Upper lobe of left lung (tissue), 6 donors: ENCODE measurements around the gene HSP90AA1. TPM values are rescaled to one million over a fixed set of nuclear protein-coding genes. Genes with fewer than 3 reads are reported as not detected.

Experiments used
- ATAC-seq, 2 donors: fragments of 200-7000 bp; cut with Tn5 transposase; one replicate each; pipeline ENCODE4 v1.9.1; 2022; ENCODE audit warnings: mild to moderate bottlenecking in 2 of 2, moderate library complexity in 2 of 2; ENCODE audit not compliant: low FRiP score in 2 of 2
- DNase-seq, 2 donors: peaks; one replicate each; pipeline ENCODE4 v3.0.0-alpha.2; 2019 to 2020
- H3K27ac ChIP-seq, 4 donors: fragments of 200-600 bp; sonication (generic); one replicate each; pipeline ENCODE4 v1.5.1; 2016 to 2019
- H3K27me3 ChIP-seq, 4 donors: fragments of 200-600 bp; sonication (generic); one replicate each; pipeline ENCODE4 v1.5.1; 2017 to 2019
- H3K36me3 ChIP-seq, 4 donors: fragments of 200-600 bp; sonication (generic); one replicate each; pipeline ENCODE4 v1.5.1; 2016 to 2019
- H3K4me1 ChIP-seq, 4 donors: fragments of 200-600 bp; sonication (generic); one replicate each; pipeline ENCODE4 v1.5.1; 2018 to 2019
- H3K4me3 ChIP-seq, 4 donors: fragments of 200-600 bp; sonication (generic); one replicate each; pipeline ENCODE4 v1.5.1; 2017 to 2019; ENCODE audit warnings: mild to moderate bottlenecking in 2 of 4, moderate library complexity in 1 of 4
- H3K9me3 ChIP-seq, 4 donors: fragments of 200-600 bp; sonication (generic); one replicate each; pipeline ENCODE4 v1.5.1; 2018 to 2019
- CTCF ChIP-seq, 6 experiments: fragments of 450-650 bp in 4 of 6; fragments of 200-600 bp in 2 of 6; sonication (generic) in 2 of 6; IDR thresholded peaks; one replicate each; pipeline ENCODE4 v1.5.1; 2016 to 2019; ENCODE audit warnings: antibody characterized with exemption in 6 of 6
- EP300 ChIP-seq, 4 donors: sonication (generic); formaldehyde crosslinking; IDR thresholded peaks; one replicate each; pipeline ENCODE4 v1.5.1; 2017; ENCODE audit warnings: antibody characterized with exemption in 4 of 4, control low read depth in 2 of 4
- POLR2A ChIP-seq, 4 donors: fragments of 450-650 bp; IDR thresholded peaks; one replicate each; pipeline ENCODE4 v1.5.1; 2016 to 2017; ENCODE audit warnings: antibody characterized with exemption in 4 of 4, mild to moderate bottlenecking in 2 of 4
- POLR2AphosphoS5 ChIP-seq, 2 donors: sonication (generic); formaldehyde crosslinking; IDR thresholded peaks; one replicate each; pipeline ENCODE4 v1.5.1; 2017; ENCODE audit warnings: antibody characterized with exemption in 2 of 2
- WGBS, 2 donors: methylation state at CpG; one replicate each; pipeline ENCODE4 v1.1.5; 2017 to 2018; 5-methylcytosine and 5-hydroxymethylcytosine counted together
- total RNA-seq, 6 donors: library from RNA; depleted of rRNA in 4 of 6; stranded (reverse); fragments of >200 nt in 4 of 6; gene quantifications; one replicate each; pipeline versions ENCODE4 v1.1.0 to v1.2.1, GENCODE V29; 2016 to 2021
- donor health status: DM: no; HTN: no; CAD: no; lungs with moderate emphysema.
- donor health status: DM: no; HTN: yes; CAD: no; lungs with severe emphysema.

HSP90AA1 gene
- total RNA-seq, 6 donors from 2014 or later: 147 to 509 (median 258) TPM

- Histone ChIP-seq H3K36me3 (peaks cover 40 to 92% (median 72%) of the 10 kb centered on the region in 4 donors), H3K27me3 (no peaks in the 10 kb centered on the region), H3K4me1 (peaks cover 0 to 3% (median 1%) of the 10 kb centered on the region in 4 donors), H3K27ac (no peak overlapping the region), H3K9me3 (no peaks in the 10 kb centered on the region), H3K4me3 (no peak overlapping the region)
- 86 to 91% methylated on average over 11 to 12 of the region's 12 CpGs for WGBS, 2 donors
- no peak for DNase-seq
- no peak for ATAC-seq
- TF ChIP-seq EP300 (IDR thresholded peaks at IDR 0.05) (no peak), POLR2AphosphoS5 (IDR thresholded peaks at IDR 0.05) (no peak), CTCF (IDR thresholded peaks at IDR 0.05) (no peak), POLR2A (IDR thresholded peaks at IDR 0.05) (no peak)
Measured at GRCh38 chr14:102050026-102050405, 36.8 kb downstream of the HSP90AA1 start.

GRCh38 chr14:102049258-102050025 lies 37.4 kb downstream of the HSP90AA1 start:
- no peak for ATAC-seq
- 90 to 91% methylated on average over 17 to 20 of the region's 25 CpGs for WGBS, 2 donors
- Histone ChIP-seq H3K4me3 (no peak overlapping the region), H3K9me3 (no peaks in the 10 kb centered on the region), H3K4me1 (peaks cover 0 to 3% (median 1%) of the 10 kb centered on the region in 4 donors), H3K27ac (no peak overlapping the region), H3K27me3 (no peaks in the 10 kb centered on the region), H3K36me3 (peaks cover 44 to 94% (median 77%) of the 10 kb centered on the region in 4 donors)
- DNase-seq: no peak
- TF ChIP-seq POLR2A (IDR thresholded peaks at IDR 0.05): no peak
- TF ChIP-seq EP300 (IDR thresholded peaks at IDR 0.05): no peak
- TF ChIP-seq CTCF (IDR thresholded peaks at IDR 0.05): no peak
- peak in 1 of 2 donors; percentile 61 for TF ChIP-seq POLR2AphosphoS5 (IDR thresholded peaks at IDR 0.05)

DNA sequence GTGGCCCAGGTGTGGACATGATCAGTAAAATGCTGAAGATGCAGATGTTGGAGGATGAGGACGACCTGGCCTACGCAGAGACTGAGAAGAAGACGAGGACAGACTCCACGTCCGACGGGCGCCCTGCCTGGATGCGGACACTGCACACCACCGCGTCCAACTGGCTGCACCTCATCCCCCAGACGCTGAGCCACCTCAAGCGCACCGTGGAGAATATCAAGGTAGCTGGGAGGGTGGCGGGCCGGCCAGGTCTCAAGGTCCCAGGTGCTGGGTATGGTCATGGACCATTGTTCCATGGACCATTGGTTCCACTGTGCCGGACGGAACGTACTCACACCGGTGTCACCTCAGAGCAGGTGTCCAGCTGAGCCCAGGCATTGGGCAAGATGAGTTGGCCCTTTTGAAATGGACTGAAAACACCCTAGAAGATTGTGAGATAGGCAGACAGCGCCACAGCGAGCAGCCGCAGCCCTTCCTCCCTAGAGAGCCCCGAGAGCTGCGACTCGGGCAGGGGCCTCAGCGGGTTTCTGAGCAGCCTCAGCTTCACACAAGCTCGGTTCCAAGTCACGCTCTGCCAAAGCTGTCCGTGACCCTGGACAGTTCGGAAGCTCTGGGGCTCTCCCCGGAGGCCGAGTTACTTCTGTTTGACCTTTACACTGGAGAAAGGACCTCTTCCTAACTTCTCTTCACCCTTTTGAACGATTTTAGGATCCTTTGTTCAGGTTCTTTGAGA lies 38.9 kb downstream of the HSP90AA1 start:
- no peak for ATAC-seq

More for the DNA sequence above, 38.9 kb downstream of the HSP90AA1 start:
- no peak overlapping the region for H3K4me3 ChIP-seq
- peaks cover 53 to 98% (median 88%) of the 10 kb centered on the region in 4 donors for H3K36me3 ChIP-seq
- TF ChIP-seq EP300 (IDR thresholded peaks at IDR 0.05) (no peak), POLR2AphosphoS5 (IDR thresholded peaks at IDR 0.05) (no peak), POLR2A (IDR thresholded peaks at IDR 0.05) (no peak), CTCF (IDR thresholded peaks at IDR 0.05) (no peak)
- no peak overlapping the region for H3K27ac ChIP-seq
- peaks cover 0 to 3% (median 1%) of the 10 kb centered on the region in 4 donors for H3K4me1 ChIP-seq
- no peaks in the 10 kb centered on the region for H3K27me3 ChIP-seq
- 92 to 95% methylated on average over 23 to 33 of the region's 33 CpGs for WGBS, 2 donors
- H3K9me3 ChIP-seq: no peaks in the 10 kb centered on the region
- peak in 1 of 2 donors; percentile 70 for DNase-seq
